Right lobe of liver (tissue), 6 donors: ENCODE measurements around the gene KCNK7. TPM values are rescaled to one million over a fixed set of nuclear protein-coding genes. Genes with fewer than 3 reads are reported as not detected.

ENCODE experiments used
- ATAC-seq, 4 donors: fragments of 200-7000 bp; cut with Tn5 transposase; one replicate each; pipeline ENCODE4 v1.9.1; 2020; ENCODE audit warnings: mild to moderate bottlenecking in 4 of 4, moderate library complexity in 4 of 4
- DNase-seq, 3 donors: peaks; one replicate each; pipeline ENCODE4 v3.0.0-alpha.2; 2020
- H3K27ac ChIP-seq, 3 donors: fragments of 200-600 bp; one replicate each; pipeline ENCODE4 v1.8.0; 2022
- H3K27me3 ChIP-seq, 2 donors: fragments of 200-600 bp; one replicate each; pipeline ENCODE4 v1.8.0; 2022
- H3K36me3 ChIP-seq, 4 donors: fragments of 200-600 bp; sonication (generic) in 1 of 4; one replicate each; pipeline versions ENCODE4 v1.5.1 to v1.8.0; 2017 to 2022; ENCODE audit warnings: control low read depth in 1 of 4
- H3K4me1 ChIP-seq, 4 donors: fragments of 200-600 bp; sonication (generic) in 1 of 4; one replicate each; pipeline versions ENCODE4 v1.5.1 to v1.8.0; 2017 to 2022; ENCODE audit warnings: control low read depth in 1 of 4
- H3K4me3 ChIP-seq, 3 donors: fragments of 200-600 bp; one replicate each; pipeline ENCODE4 v1.8.0; 2022
- H3K9me3 ChIP-seq, 4 donors: fragments of 200-600 bp; sonication (generic) in 1 of 4; one replicate each; pipeline versions ENCODE4 v1.5.1 to v1.8.0; 2017 to 2022; ENCODE audit warnings: control low read depth in 1 of 4
- CTCF ChIP-seq, 4 donors: fragments of 200-600 bp in 3 of 4; fragments of 450-650 bp in 1 of 4; IDR thresholded peaks; one replicate each; pipeline versions ENCODE4 v1.5.1 to v1.8.0; 2016 to 2022; ENCODE audit warnings: antibody characterized with exemption in 4 of 4, mild to moderate bottlenecking in 2 of 4
- POLR2A ChIP-seq: fragments of 450-650 bp; IDR thresholded peaks from one replicate; pipeline ENCODE4 v1.6.1; 2017; ENCODE audit warnings: antibody characterized with exemption, mild to moderate bottlenecking
- WGBS: methylation state at CpG from one replicate; pipeline ENCODE4 v1.1.6; 2018; ENCODE audit warnings: low coverage, low lambda C conversion rate; ENCODE audit not compliant: insufficient coverage; ENCODE audit errors: missing lambda C conversion rate; 5-methylcytosine and 5-hydroxymethylcytosine counted together
- intact Hi-C, 2 donors: fragments of 100-400 bp; cut with DNase I; formaldehyde crosslinking; loops; one replicate each; pipeline versions ENCODE4 v1.11.2 to v1.14.1; 2022
- long read RNA-seq: library from polyadenylated mRNA; unstranded; transcript quantifications from one replicate; pipeline ENCODE4 v2.0.0, GENCODE V29; 2019
- total RNA-seq, 6 experiments: library from RNA; depleted of rRNA in 2 of 6; stranded (reverse); fragments of >200 nt in 2 of 6; fragmentation: NEBNext Ultra II Directional in 3 of 6; extraction: Animal tissue kit (Norgen Biotek cat#: 25700) in 3 of 6; gene quantifications; one replicate each; pipeline versions ENCODE4 v1.1.0 to v1.2.4, GENCODE V29; 2016 to 2023
- donor health status: DM: no; HTN: yes; CAD: no.
- donor health status: DM: no; HTN: no; CAD: no.
- donor health status: DM: no; HTN: no; CAD: no.
- donor health status: DM: no; HTN: yes; CAD: no.
- donor health status: DM: no; HTN: yes; CAD: no.

KCNK7 gene
- under 1 TPM in 1 of 6 experiments, not detected in 5; 0.31 TPM for total RNA-seq
- long read RNA-seq: 0 reads

- intact Hi-C loops: no loop called here
- ATAC-seq (peak in 1 of 4 donors; percentile 3), DNase-seq (no peak)
- no peak within 1 kb of the TSS for H3K27ac ChIP-seq
- no peaks in the 10 kb centered on the region for H3K9me3 ChIP-seq
- peaks cover 0 to 17% (median 8%) of the 10 kb centered on the region in 4 donors for H3K36me3 ChIP-seq
- TF ChIP-seq POLR2A (no peak), CTCF (IDR thresholded peaks at IDR 0.05) (no peak)
- no peaks in the 10 kb centered on the region for H3K4me1 ChIP-seq
- H3K27me3 ChIP-seq: no peaks in the 10 kb centered on the region
- H3K4me3 ChIP-seq: no peak within 1 kb of the TSS
- 71% methylated on average over 6 of the region's 12 CpGs for WGBS
These were observed at the start of gene KCNK7 for GRCh38 chr11:65595543-65596281. Gene KCNK7 (minus strand): TSS chr11:65595800. CDS start chr11:65595772, 28 bp downstream.

- Histone ChIP-seq H3K27ac (no peak overlapping the region), H3K36me3 (no peaks in the 10 kb centered on the region), H3K27me3 (no peaks in the 10 kb centered on the region), H3K9me3 (no peaks in the 10 kb centered on the region), H3K4me1 (peaks cover 0 to 18% (median 0%) of the 10 kb centered on the region in 4 donors), H3K4me3 (no peak overlapping the region)
- ATAC-seq (no peak), DNase-seq (no peak)
- TF ChIP-seq POLR2A (no peak), CTCF (IDR thresholded peaks at IDR 0.05) (no peak)
- 90% methylated on average over 10 of the region's 11 CpGs for WGBS
- intact Hi-C loops: no loop called here
These were observed 49.2 kb upstream of the KCNK7 start for GRCh38 chr11:65644837-65645236.

GRCh38 chr11:65643971-65644370, 48.4 kb upstream of the KCNK7 start:
- H3K27me3 ChIP-seq: no peaks in the 10 kb centered on the region
- H3K36me3 ChIP-seq: no peaks in the 10 kb centered on the region
- no peaks in the 10 kb centered on the region for H3K9me3 ChIP-seq
- DNase-seq: no peak
- peaks cover 0 to 18% (median 2%) of the 10 kb centered on the region in 4 donors for H3K4me1 ChIP-seq
- H3K27ac ChIP-seq: no peak overlapping the region
- H3K4me3 ChIP-seq: no peak overlapping the region
- no peak for TF ChIP-seq POLR2A
- no peak for TF ChIP-seq CTCF (IDR thresholded peaks at IDR 0.05)
- WGBS: 68% methylated on average over 6 of the region's 6 CpGs
- intact Hi-C loops: no loop called here
- no peak for ATAC-seq

GRCh38 chr11:65642014-65642671, 46.5 kb upstream of the KCNK7 start:
- ATAC-seq (no peak), DNase-seq (peak in 1 of 3 donors; percentile 57)
- no peaks in the 10 kb centered on the region for H3K27me3 ChIP-seq
- no peak overlapping the region for H3K27ac ChIP-seq
- H3K9me3 ChIP-seq: no peaks in the 10 kb centered on the region
- no peak for TF ChIP-seq CTCF (IDR thresholded peaks at IDR 0.05)
- no peak for TF ChIP-seq POLR2A
- peaks cover 0 to 16% (median 6%) of the 10 kb centered on the region in 4 donors for H3K4me1 ChIP-seq
- 31% methylated on average over 12 of the region's 49 CpGs for whole genome bisulfite sequencing
- no peak overlapping the region for H3K4me3 ChIP-seq
- H3K36me3 ChIP-seq: no peaks in the 10 kb centered on the region
- intact Hi-C loops: no loop called here
